ENCODE measurements around the gene PHACTR3.
A peak's percentile ranks its signal among the peaks of the same experiment; 100 is the strongest.
"Not testable (repeated sequence)": the region's sequence is repeated elsewhere in the genome, so short reads cannot be mapped to it uniquely, and the experiment has no call there.

The PHACTR3 gene

GRCh38 chr20:59591061-59591460 lies 13.3 kb upstream of the PHACTR3 start:
- DNase-seq = no peak

- DNase-seq = no peak
Observed at GRCh38 chr20:59596690-59597089, 7.7 kb upstream of the PHACTR3 start.

GRCh38 chr20:59597240-59597639 lies 7.1 kb upstream of the PHACTR3 start:
- DNase-seq = no peak

- peak; percentile 23 for DNase-seq
Observed at GRCh38 chr20:59598625-59599310, 5.6 kb upstream of the PHACTR3 start.

- no peak for DNase-seq
Observed at GRCh38 chr20:59599941-59600340, 4.4 kb upstream of the PHACTR3 start.

- DNase-seq = no peak
Observed at GRCh38 chr20:59600472-59600871, 3.9 kb upstream of the PHACTR3 start.

GRCh38 chr20:59602546-59603080 lies 1.7 kb upstream of the PHACTR3 start:
- no peak for DNase-seq

- no peak for DNase-seq
Observed at GRCh38 chr20:59603176-59603575, 1.2 kb upstream of the PHACTR3 start.

GRCh38 chr20:59604741-59605600 lies 631 bp downstream of the PHACTR3 start:
- no peak for DNase-seq

GRCh38 chr20:59605601-59606364 lies 1.4 kb downstream of the PHACTR3 start:
- no peak for DNase-seq

GRCh38 chr20:59606566-59606965 lies 2.2 kb downstream of the PHACTR3 start:
- DNase-seq = no peak

- no peak for DNase-seq
Observed at GRCh38 chr20:59608396-59608795, 4.1 kb downstream of the PHACTR3 start.

GRCh38 chr20:59608871-59609270 lies 4.5 kb downstream of the PHACTR3 start:
- DNase-seq = no peak

GRCh38 chr20:59611286-59611685 lies 6.9 kb downstream of the PHACTR3 start:
- no peak for DNase-seq

- peak; percentile 30 for DNase-seq
Observed at GRCh38 chr20:59613861-59614260, 9.5 kb downstream of the PHACTR3 start.

- no peak for DNase-seq
Observed at GRCh38 chr20:59614714-59615113, 10.4 kb downstream of the PHACTR3 start.

GRCh38 chr20:59616306-59616705 lies 12.0 kb downstream of the PHACTR3 start:
- DNase-seq = no peak

GRCh38 chr20:59617221-59617620 lies 12.9 kb downstream of the PHACTR3 start:
- no peak for DNase-seq

GRCh38 chr20:59618131-59618530 lies 13.8 kb downstream of the PHACTR3 start:
- no peak for DNase-seq

- not testable (repeated sequence) for DNase-seq
Observed at GRCh38 chr20:59618585-59618984, 14.2 kb downstream of the PHACTR3 start.

- DNase-seq = no peak
Observed at GRCh38 chr20:59620860-59621505, 16.6 kb downstream of the PHACTR3 start.

- DNase-seq = no peak
Observed at GRCh38 chr20:59622496-59622895, 18.2 kb downstream of the PHACTR3 start.

GRCh38 chr20:59623133-59623532 lies 18.8 kb downstream of the PHACTR3 start:
- DNase-seq = no peak
